ENCODE measurements around the gene PANK4. TPM values are rescaled to one million over a fixed set of nuclear protein-coding genes. Genes with fewer than 3 reads are reported as not detected.

PANK4 gene
- total RNA-seq, 1 donor from 2014 or later = 42.5 TPM

GRCh38 chr1:2473198-2473597, 53.2 kb downstream of the PANK4 start:
- Mint-ChIP-seq H3K27me3 (peaks cover 6% of the 10 kb centered on the region), H3K27ac (no peak overlapping the region), H3K4me3 (ENCODE audit: low read depth) (no peak overlapping the region), H3K9me3 (ENCODE audit: low read depth) (no peaks in the 10 kb centered on the region), H3K4me1 (ENCODE audit: low read depth) (no peaks in the 10 kb centered on the region), H3K36me3 (ENCODE audit: insufficient read depth) (no peaks in the 10 kb centered on the region)
- TF ChIP-seq, protein P1, sequence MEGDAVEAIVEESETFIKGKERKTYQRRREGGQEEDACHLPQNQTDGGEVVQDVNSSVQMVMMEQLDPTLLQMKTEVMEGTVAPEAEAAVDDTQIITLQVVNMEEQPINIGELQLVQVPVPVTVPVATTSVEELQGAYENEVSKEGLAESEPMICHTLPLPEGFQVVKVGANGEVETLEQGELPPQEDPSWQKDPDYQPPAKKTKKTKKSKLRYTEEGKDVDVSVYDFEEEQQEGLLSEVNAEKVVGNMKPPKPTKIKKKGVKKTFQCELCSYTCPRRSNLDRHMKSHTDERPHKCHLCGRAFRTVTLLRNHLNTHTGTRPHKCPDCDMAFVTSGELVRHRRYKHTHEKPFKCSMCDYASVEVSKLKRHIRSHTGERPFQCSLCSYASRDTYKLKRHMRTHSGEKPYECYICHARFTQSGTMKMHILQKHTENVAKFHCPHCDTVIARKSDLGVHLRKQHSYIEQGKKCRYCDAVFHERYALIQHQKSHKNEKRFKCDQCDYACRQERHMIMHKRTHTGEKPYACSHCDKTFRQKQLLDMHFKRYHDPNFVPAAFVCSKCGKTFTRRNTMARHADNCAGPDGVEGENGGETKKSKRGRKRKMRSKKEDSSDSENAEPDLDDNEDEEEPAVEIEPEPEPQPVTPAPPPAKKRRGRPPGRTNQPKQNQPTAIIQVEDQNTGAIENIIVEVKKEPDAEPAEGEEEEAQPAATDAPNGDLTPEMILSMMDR (IDR thresholded peaks at IDR 0.05; ENCODE audit: unreplicated experiment) = no peak
- DNase-seq (ENCODE audit: low spot score, unreplicated experiment) = no peak

GRCh38 chr1:2472561-2473177, 53.7 kb downstream of the PANK4 start:
- Mint-ChIP-seq H3K4me1 (ENCODE audit: low read depth) (no peaks in the 10 kb centered on the region), H3K36me3 (ENCODE audit: insufficient read depth) (no peaks in the 10 kb centered on the region), H3K27me3 (peaks cover 7% of the 10 kb centered on the region), H3K9me3 (ENCODE audit: low read depth) (no peaks in the 10 kb centered on the region), H3K4me3 (ENCODE audit: low read depth) (no peak overlapping the region), H3K27ac (no peak overlapping the region)
- DNase-seq (ENCODE audit: low spot score, unreplicated experiment) = no peak
- TF ChIP-seq, protein P1 (IDR thresholded peaks at IDR 0.05; ENCODE audit: unreplicated experiment) = no peak

DNA sequence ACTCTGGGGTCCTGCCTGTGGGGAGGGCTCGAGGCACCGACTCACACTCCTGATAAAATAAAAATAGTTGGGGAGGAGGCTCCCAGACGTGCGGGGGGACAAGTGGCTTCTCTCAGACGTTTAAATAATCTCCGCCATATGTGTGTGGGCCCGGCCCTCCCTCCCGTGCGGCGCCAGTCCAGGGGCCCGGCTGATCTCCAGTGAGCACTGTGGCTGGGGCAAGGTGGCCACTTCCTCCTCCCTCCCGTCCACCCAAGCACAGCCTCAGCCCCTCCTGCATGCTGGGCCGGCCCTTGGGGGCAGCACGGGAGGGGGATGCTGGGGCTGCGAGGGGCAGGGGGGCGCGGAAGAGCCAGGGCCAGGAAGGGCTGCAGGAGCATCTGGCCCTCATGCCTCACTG, 54.3 kb downstream of the PANK4 start:
- no peak for DNase-seq (ENCODE audit: low spot score, unreplicated experiment)
- Mint-ChIP-seq H3K27me3 (peaks cover 7% of the 10 kb centered on the region), H3K36me3 (ENCODE audit: insufficient read depth) (no peaks in the 10 kb centered on the region), H3K27ac (no peak overlapping the region), H3K4me1 (ENCODE audit: low read depth) (no peaks in the 10 kb centered on the region), H3K9me3 (ENCODE audit: low read depth) (no peaks in the 10 kb centered on the region), H3K4me3 (ENCODE audit: low read depth) (no peak overlapping the region)
- TF ChIP-seq, protein P1 (IDR thresholded peaks at IDR 0.05; ENCODE audit: unreplicated experiment) = no peak

DNA sequence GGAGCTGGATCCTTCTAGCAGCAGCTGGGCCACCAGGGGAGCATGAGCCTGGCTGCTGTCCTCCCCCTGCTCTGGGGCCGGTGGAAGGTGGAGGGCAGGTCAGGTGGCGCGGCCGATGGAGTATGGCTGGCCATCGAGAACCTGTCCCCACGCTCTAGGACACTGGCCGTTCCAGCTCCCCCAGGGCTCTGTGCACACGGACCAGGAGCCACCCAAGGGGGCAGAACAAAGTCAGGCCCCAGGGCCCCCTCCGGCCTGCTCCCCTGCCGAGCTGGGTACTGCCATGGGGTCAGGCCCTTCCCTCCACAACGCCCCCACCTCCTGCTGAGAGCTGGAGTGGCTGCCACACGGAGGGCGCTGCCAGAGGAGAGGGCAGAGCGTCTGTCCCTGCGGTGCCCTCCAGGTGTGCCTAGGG, 54.8 kb downstream of the PANK4 start:
- TF ChIP-seq, protein P1 (IDR thresholded peaks at IDR 0.05; ENCODE audit: unreplicated experiment) = no peak
- no peak overlapping the region for H3K4me3 Mint-ChIP-seq (ENCODE audit: low read depth)
- no peaks in the 10 kb centered on the region for H3K36me3 Mint-ChIP-seq (ENCODE audit: insufficient read depth)
- H3K27ac Mint-ChIP-seq = no peak overlapping the region
- no peaks in the 10 kb centered on the region for H3K4me1 Mint-ChIP-seq (ENCODE audit: low read depth)
- DNase-seq (ENCODE audit: low spot score, unreplicated experiment) = no peak
- H3K27me3 Mint-ChIP-seq = peaks cover 7% of the 10 kb centered on the region
- H3K9me3 Mint-ChIP-seq (ENCODE audit: low read depth) = no peaks in the 10 kb centered on the region

DNA sequence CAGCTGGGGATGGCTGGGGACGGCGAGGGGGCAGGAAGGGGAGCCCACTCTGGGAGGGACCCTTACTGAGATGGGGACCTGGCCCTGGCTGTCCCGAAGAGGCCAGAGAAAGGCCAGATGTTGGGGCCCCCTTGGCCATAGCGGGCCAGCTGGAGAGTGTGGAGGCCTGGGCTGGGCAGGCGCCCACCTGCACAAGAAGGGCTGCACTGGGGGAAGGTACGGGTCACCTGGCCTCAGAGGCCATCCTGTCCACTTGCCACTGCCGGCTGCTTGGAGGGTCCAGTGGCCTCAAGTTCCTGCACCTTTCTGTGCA, 55.3 kb downstream of the PANK4 start:
- no peaks in the 10 kb centered on the region for H3K4me1 Mint-ChIP-seq (ENCODE audit: low read depth)
- no peak for DNase-seq (ENCODE audit: low spot score, unreplicated experiment)
- no peak overlapping the region for H3K27ac Mint-ChIP-seq
- no peak overlapping the region for H3K4me3 Mint-ChIP-seq (ENCODE audit: low read depth)
- H3K9me3 Mint-ChIP-seq (ENCODE audit: low read depth) = no peaks in the 10 kb centered on the region
- no peaks in the 10 kb centered on the region for H3K36me3 Mint-ChIP-seq (ENCODE audit: insufficient read depth)
- TF ChIP-seq, protein P1 (IDR thresholded peaks at IDR 0.05; ENCODE audit: unreplicated experiment) = no peak
- peaks cover 7% of the 10 kb centered on the region for H3K27me3 Mint-ChIP-seq

All from progenitor cell of endocrine pancreas (in vitro differentiated cells).